GM18951 (cell line): ENCODE measurements around the gene SASH1.

Experiments used
- POLR2A ChIP-seq: IDR thresholded peaks from 4 replicates; pipeline ENCODE4 v1.6.1; 2011; ENCODE audit warnings: mild to moderate bottlenecking; ENCODE audit not compliant: insufficient read length, insufficient read depth; ENCODE audit errors: extremely low read depth
- in situ Hi-C: fragments of 300-500 bp; cut with MboI; formaldehyde crosslinking; loops from one replicate; pipeline ENCODE4 v1.12.0; 2022; ENCODE audit warnings: low sequenced_read_pairs, mixed read lengths, inconsistent platforms; ENCODE audit not compliant: unreplicated experiment

The SASH1 gene

GRCh38 chr6:148578837-148579565, 236.4 kb downstream of the SASH1 start:
- in situ Hi-C loops = no loop called here

GRCh38 chr6:148580442-148580841, 237.8 kb downstream of the SASH1 start:
- in situ Hi-C loops = loop anchor here (10.0 kb wide), 1 partner anchor 364 kb away; no protein-coding TSS in a partner anchor
- TF ChIP-seq POLR2A = no peak

More at GRCh38 chr6:148578837-148579565, 236.4 kb downstream of the SASH1 start:
- TF ChIP-seq POLR2A = no peak

GRCh38 chr6:148583631-148584030, 241.0 kb downstream of the SASH1 start:
- TF ChIP-seq POLR2A = no peak
- in situ Hi-C loops = loop anchor here (10.0 kb wide), 1 partner anchor 361 kb away; no protein-coding TSS in a partner anchor

GRCh38 chr6:148585641-148586040, 243.0 kb downstream of the SASH1 start:
- in situ Hi-C loops = loop anchor here (10.0 kb wide), 1 partner anchor 359 kb away; no protein-coding TSS in a partner anchor

DNA sequence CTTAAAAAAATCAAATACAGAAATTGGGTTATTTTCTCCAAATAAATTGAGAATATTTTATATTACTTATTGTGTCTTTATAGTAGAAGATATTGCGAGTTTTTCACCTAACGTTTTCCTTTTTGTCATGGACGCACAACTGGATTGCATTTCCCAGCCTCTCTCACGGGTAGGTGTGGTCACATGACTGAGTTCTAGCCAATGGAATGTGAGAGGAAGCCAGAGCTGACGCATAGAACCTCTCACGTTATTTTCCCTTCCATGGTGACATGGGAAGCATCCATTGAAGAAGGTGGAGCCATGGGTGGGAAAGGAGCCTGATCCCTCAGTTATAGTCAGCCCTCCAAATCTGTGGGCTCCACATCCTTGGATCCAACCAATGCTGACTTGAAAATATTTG, 248.2 kb downstream of the SASH1 start:
- no peak for TF ChIP-seq POLR2A
- in situ Hi-C loops = no loop called here

DNA sequence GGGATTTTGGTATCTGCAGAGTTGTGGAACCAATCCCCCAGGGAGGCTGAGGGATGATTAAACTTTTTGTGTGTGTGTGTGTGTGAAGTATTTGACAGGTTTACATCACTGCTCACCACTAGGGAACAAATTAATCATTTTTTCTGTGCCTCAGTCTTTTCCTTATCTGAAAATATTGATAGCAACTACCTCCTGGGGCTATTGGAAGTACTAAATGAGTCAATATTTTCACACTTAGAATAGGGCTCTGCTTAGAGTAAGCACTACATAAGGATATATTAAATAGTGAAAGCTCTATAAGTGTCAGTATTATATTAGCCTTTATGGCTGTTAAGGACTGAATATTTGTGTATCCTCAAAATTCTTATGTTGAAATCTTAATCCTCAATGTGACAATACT, 249.0 kb downstream of the SASH1 start:
- in situ Hi-C loops = no loop called here
- no peak for TF ChIP-seq POLR2A

DNA sequence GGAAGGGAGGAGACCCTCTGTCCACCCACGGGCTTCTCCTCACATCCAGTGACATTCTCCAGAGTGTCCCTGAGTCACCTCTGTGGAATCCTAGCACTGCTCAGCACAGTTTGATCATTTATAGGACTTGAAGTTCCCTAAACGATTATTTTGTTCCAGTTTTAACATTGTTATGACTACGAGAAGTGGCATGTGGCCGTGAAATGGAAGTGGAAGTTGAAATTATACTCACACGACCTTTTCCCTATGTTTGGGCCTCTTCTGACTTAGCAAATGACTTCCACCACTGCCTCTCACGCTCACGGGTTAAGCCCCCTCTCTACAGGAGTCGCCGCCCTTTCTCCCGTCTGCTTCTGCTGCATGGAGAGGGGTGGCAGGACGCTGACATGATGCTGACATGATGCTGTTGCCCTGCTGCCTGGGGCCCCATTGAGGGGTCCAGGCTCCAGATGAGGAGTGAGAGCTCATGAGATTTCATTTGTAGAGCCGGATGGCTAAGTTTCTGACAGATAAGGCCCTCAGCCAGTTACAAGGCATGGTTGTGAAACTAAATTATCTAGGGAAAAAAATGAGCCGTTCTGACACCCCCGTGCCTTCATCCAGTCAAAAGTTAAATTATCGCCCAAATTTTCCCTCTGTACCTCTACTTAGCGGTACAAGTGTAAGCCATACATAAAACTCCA, 250.6 kb downstream of the SASH1 start:
- no peak for TF ChIP-seq POLR2A
- in situ Hi-C loops = no loop called here

DNA sequence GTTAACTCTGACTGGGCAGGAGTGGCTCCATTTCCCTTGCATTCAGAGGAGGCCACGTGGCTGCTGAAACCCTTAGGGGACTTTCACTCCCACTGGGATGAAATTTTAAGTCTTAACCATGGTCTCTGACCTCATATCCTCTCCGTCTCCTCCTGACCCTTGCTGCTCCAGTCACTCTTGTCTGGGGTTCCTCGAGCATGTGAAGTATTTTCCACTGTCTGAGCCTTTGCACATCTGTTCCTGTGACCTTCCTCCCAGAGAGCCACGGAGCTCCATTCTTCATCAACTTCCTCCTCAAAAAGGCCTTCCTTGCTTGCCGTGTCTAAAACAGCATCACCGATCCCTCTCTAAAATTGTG, 251.2 kb downstream of the SASH1 start:
- in situ Hi-C loops = no loop called here
- TF ChIP-seq POLR2A = no peak

DNA sequence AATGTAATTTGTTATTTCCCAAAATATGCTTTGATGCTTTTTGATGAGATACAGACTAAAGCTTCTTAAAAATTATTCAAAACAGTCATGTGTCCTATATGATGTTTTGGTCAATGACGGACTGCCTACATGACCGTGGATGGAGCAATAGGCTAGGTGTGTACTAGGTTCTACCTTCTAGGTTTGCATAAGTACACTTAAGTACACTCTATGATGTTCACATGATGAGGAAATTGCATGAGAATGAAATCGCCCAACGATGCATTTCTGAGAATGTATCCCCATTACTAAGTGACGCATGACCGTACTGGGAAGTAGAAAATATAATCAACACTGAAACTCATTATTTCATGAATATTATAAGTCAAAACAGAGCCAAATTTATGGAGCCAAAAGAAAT, 252.9 kb downstream of the SASH1 start:
- in situ Hi-C loops = no loop called here
- TF ChIP-seq POLR2A = no peak

GRCh38 chr6:148596891-148597455, 254.3 kb downstream of the SASH1 start:
- no peak for TF ChIP-seq POLR2A
- in situ Hi-C loops = no loop called here

DNA sequence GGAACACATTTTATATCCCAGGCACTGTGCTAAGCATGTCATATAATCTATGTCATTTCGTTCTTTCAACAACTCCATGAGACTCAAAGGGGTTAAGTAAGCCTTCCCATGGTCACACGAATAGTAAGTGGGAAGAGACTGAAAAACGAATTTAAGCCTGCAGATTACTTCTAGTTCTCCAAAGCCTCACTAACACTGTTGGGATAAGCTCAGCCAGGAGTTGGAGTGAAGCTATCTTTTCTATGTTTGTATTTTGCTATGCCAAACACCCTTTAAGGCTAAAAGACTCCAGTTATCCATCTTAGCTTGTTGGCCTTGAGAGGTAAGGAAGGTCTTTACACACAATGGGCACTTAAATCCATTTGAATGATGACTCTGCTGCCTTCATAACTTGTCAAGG, 256.1 kb downstream of the SASH1 start:
- in situ Hi-C loops = no loop called here

GRCh38 chr6:148599967-148600426, 257.4 kb downstream of the SASH1 start:
- no peak for TF ChIP-seq POLR2A
- in situ Hi-C loops = no loop called here

More for the DNA sequence above, 256.1 kb downstream of the SASH1 start:
- no peak for TF ChIP-seq POLR2A
